ENCODE data around the gene NCOA1.

DNA sequence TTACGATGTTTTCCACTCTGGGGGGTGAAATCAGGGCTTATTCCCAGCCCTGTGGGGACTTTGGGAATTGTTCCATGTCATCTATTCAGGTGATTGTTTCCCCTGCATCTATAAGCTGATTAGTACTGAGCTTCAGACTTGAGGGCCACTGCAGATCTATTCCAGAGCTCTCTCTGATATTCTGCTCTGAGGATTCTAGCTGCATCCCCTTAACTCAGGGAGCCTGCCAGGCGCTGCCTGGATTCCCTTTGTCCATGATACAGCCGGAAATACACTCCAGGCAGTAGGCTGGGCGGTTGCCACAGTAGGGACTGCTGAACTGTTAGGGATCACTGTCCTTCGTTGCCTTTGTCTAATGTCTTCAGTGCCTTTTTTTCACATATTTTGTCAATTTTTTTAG, 270.8 kb downstream of the NCOA1 start:
- TF ChIP-seq, protein P1, sequence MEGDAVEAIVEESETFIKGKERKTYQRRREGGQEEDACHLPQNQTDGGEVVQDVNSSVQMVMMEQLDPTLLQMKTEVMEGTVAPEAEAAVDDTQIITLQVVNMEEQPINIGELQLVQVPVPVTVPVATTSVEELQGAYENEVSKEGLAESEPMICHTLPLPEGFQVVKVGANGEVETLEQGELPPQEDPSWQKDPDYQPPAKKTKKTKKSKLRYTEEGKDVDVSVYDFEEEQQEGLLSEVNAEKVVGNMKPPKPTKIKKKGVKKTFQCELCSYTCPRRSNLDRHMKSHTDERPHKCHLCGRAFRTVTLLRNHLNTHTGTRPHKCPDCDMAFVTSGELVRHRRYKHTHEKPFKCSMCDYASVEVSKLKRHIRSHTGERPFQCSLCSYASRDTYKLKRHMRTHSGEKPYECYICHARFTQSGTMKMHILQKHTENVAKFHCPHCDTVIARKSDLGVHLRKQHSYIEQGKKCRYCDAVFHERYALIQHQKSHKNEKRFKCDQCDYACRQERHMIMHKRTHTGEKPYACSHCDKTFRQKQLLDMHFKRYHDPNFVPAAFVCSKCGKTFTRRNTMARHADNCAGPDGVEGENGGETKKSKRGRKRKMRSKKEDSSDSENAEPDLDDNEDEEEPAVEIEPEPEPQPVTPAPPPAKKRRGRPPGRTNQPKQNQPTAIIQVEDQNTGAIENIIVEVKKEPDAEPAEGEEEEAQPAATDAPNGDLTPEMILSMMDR (IDR thresholded peaks at IDR 0.05) = no peak
- no peak for TF ChIP-seq POLR2A (IDR thresholded peaks at IDR 0.05)

All from vagina (tissue), 2 donors.